ENCODE measurements around the gene TRPM8.

Gene TRPM8

GRCh38 chr2:233991196-233991595 is 74.0 kb downstream of the TRPM8 start:
- H3K36me3 Mint-ChIP-seq (ENCODE audit: low read depth): no peaks in the 10 kb centered on the region
- H3K27ac Mint-ChIP-seq: no peak overlapping the region
- H3K27me3 Mint-ChIP-seq: peaks cover 15% of the 10 kb centered on the region
- intact Hi-C loops (cut with micrococcal nuclease): no loop called here
- H3K4me1 Mint-ChIP-seq (ENCODE audit: low read depth): peaks cover 3% of the 10 kb centered on the region
- no peak overlapping the region for H3K4me3 Mint-ChIP-seq
- no peaks in the 10 kb centered on the region for H3K9me3 Mint-ChIP-seq

- Mint-ChIP-seq H3K27me3 (peaks cover 15% of the 10 kb centered on the region), H3K36me3 (ENCODE audit: low read depth) (no peaks in the 10 kb centered on the region), H3K4me3 (no peak overlapping the region), H3K9me3 (no peaks in the 10 kb centered on the region), H3K27ac (no peak overlapping the region), H3K4me1 (ENCODE audit: low read depth) (peaks cover 5% of the 10 kb centered on the region)
- intact Hi-C loops (cut with micrococcal nuclease): no loop called here
Measured at GRCh38 chr2:233992513-233993217, 75.5 kb downstream of the TRPM8 start.

- Mint-ChIP-seq H3K36me3 (ENCODE audit: low read depth) (no peaks in the 10 kb centered on the region), H3K4me1 (ENCODE audit: low read depth) (peaks cover 5% of the 10 kb centered on the region), H3K9me3 (no peaks in the 10 kb centered on the region), H3K27me3 (peaks cover 13% of the 10 kb centered on the region), H3K27ac (no peak overlapping the region), H3K4me3 (no peak overlapping the region)
- intact Hi-C loops (cut with micrococcal nuclease): no loop called here
Measured at GRCh38 chr2:233993461-233993860, 76.3 kb downstream of the TRPM8 start.

GRCh38 chr2:233994151-233994550 is 77.0 kb downstream of the TRPM8 start:
- Mint-ChIP-seq H3K4me1 (ENCODE audit: low read depth) (peaks cover 5% of the 10 kb centered on the region), H3K9me3 (no peaks in the 10 kb centered on the region), H3K36me3 (ENCODE audit: low read depth) (no peaks in the 10 kb centered on the region), H3K4me3 (no peak overlapping the region), H3K27ac (no peak overlapping the region), H3K27me3 (peaks cover 13% of the 10 kb centered on the region)
- intact Hi-C loops (cut with micrococcal nuclease): no loop called here

- H3K27me3 Mint-ChIP-seq: peaks cover 11% of the 10 kb centered on the region
- no peaks in the 10 kb centered on the region for H3K36me3 Mint-ChIP-seq (ENCODE audit: low read depth)
- H3K4me3 Mint-ChIP-seq: no peak overlapping the region
- peaks cover 5% of the 10 kb centered on the region for H3K4me1 Mint-ChIP-seq (ENCODE audit: low read depth)
- intact Hi-C loops (cut with micrococcal nuclease): no loop called here
- no peak overlapping the region for H3K27ac Mint-ChIP-seq
- H3K9me3 Mint-ChIP-seq: no peaks in the 10 kb centered on the region
Measured at GRCh38 chr2:233996000-233996399, 78.8 kb downstream of the TRPM8 start.

GRCh38 chr2:233996461-233996860 is 79.3 kb downstream of the TRPM8 start:
- no peaks in the 10 kb centered on the region for H3K9me3 Mint-ChIP-seq
- intact Hi-C loops (cut with micrococcal nuclease): no loop called here
- no peak overlapping the region for H3K27ac Mint-ChIP-seq
- H3K4me1 Mint-ChIP-seq (ENCODE audit: low read depth): peaks cover 5% of the 10 kb centered on the region
- no peaks in the 10 kb centered on the region for H3K36me3 Mint-ChIP-seq (ENCODE audit: low read depth)
- peaks cover 6% of the 10 kb centered on the region for H3K27me3 Mint-ChIP-seq
- H3K4me3 Mint-ChIP-seq: no peak overlapping the region

- Mint-ChIP-seq H3K27me3 (peaks cover 6% of the 10 kb centered on the region), H3K4me1 (ENCODE audit: low read depth) (peaks cover 5% of the 10 kb centered on the region), H3K36me3 (ENCODE audit: low read depth) (no peaks in the 10 kb centered on the region), H3K27ac (no peak overlapping the region), H3K4me3 (no peak overlapping the region), H3K9me3 (no peaks in the 10 kb centered on the region)
- intact Hi-C loops (cut with micrococcal nuclease): no loop called here
Measured at GRCh38 chr2:233997707-233998106, 80.5 kb downstream of the TRPM8 start.

GRCh38 chr2:233999182-233999581 is 82.0 kb downstream of the TRPM8 start:
- peaks cover 5% of the 10 kb centered on the region for H3K4me1 Mint-ChIP-seq (ENCODE audit: low read depth)
- no peaks in the 10 kb centered on the region for H3K9me3 Mint-ChIP-seq
- no peak overlapping the region for H3K4me3 Mint-ChIP-seq
- H3K27ac Mint-ChIP-seq: no peak overlapping the region
- H3K27me3 Mint-ChIP-seq: peaks cover 7% of the 10 kb centered on the region
- intact Hi-C loops (cut with micrococcal nuclease): no loop called here
- no peaks in the 10 kb centered on the region for H3K36me3 Mint-ChIP-seq (ENCODE audit: low read depth)

- Mint-ChIP-seq H3K27ac (no peak overlapping the region), H3K9me3 (no peaks in the 10 kb centered on the region), H3K36me3 (ENCODE audit: low read depth) (no peaks in the 10 kb centered on the region), H3K4me3 (no peak overlapping the region), H3K27me3 (peaks cover 7% of the 10 kb centered on the region), H3K4me1 (ENCODE audit: low read depth) (no peaks in the 10 kb centered on the region)
- intact Hi-C loops (cut with micrococcal nuclease): no loop called here
Measured at GRCh38 chr2:234001380-234002160, 84.4 kb downstream of the TRPM8 start.

- Mint-ChIP-seq H3K4me3 (no peak overlapping the region), H3K27ac (no peak overlapping the region)
- intact Hi-C loops (cut with micrococcal nuclease): no loop called here
Measured at GRCh38 chr2:234002281-234002680, 85.1 kb downstream of the TRPM8 start.

GRCh38 chr2:234003972-234004617 is 86.9 kb downstream of the TRPM8 start:
- Mint-ChIP-seq H3K9me3 (no peaks in the 10 kb centered on the region), H3K27me3 (peaks cover 8% of the 10 kb centered on the region), H3K27ac (no peak overlapping the region), H3K36me3 (ENCODE audit: low read depth) (no peaks in the 10 kb centered on the region), H3K4me1 (ENCODE audit: low read depth) (no peaks in the 10 kb centered on the region), H3K4me3 (no peak overlapping the region)
- intact Hi-C loops (cut with micrococcal nuclease): no loop called here

More at GRCh38 chr2:234002281-234002680, 85.1 kb downstream of the TRPM8 start:
- no peaks in the 10 kb centered on the region for H3K9me3 Mint-ChIP-seq
- H3K36me3 Mint-ChIP-seq (ENCODE audit: low read depth): no peaks in the 10 kb centered on the region
- H3K4me1 Mint-ChIP-seq (ENCODE audit: low read depth): no peaks in the 10 kb centered on the region
- H3K27me3 Mint-ChIP-seq: peaks cover 7% of the 10 kb centered on the region

- H3K27me3 Mint-ChIP-seq: peaks cover 14% of the 10 kb centered on the region
Measured at GRCh38 chr2:234005126-234005525, 88.0 kb downstream of the TRPM8 start.

GRCh38 chr2:234006501-234006900 is 89.3 kb downstream of the TRPM8 start:
- intact Hi-C loops (cut with micrococcal nuclease): no loop called here
- no peak overlapping the region for H3K4me3 Mint-ChIP-seq
- no peaks in the 10 kb centered on the region for H3K9me3 Mint-ChIP-seq
- H3K27ac Mint-ChIP-seq: no peak overlapping the region
- H3K36me3 Mint-ChIP-seq (ENCODE audit: low read depth): no peaks in the 10 kb centered on the region
- H3K4me1 Mint-ChIP-seq (ENCODE audit: low read depth): no peaks in the 10 kb centered on the region
- peaks cover 14% of the 10 kb centered on the region for H3K27me3 Mint-ChIP-seq

More at GRCh38 chr2:234005126-234005525, 88.0 kb downstream of the TRPM8 start:
- intact Hi-C loops (cut with micrococcal nuclease): no loop called here
- H3K9me3 Mint-ChIP-seq: no peaks in the 10 kb centered on the region
- H3K4me1 Mint-ChIP-seq (ENCODE audit: low read depth): no peaks in the 10 kb centered on the region
- H3K27ac Mint-ChIP-seq: no peak overlapping the region
- no peak overlapping the region for H3K4me3 Mint-ChIP-seq
- no peaks in the 10 kb centered on the region for H3K36me3 Mint-ChIP-seq (ENCODE audit: low read depth)

GRCh38 chr2:234014427-234014826 is 97.3 kb downstream of the TRPM8 start:
- H3K9me3 Mint-ChIP-seq: no peaks in the 10 kb centered on the region
- H3K4me3 Mint-ChIP-seq: no peak overlapping the region
- no peaks in the 10 kb centered on the region for H3K4me1 Mint-ChIP-seq (ENCODE audit: low read depth)
- intact Hi-C loops (cut with micrococcal nuclease): no loop called here
- H3K27me3 Mint-ChIP-seq: peaks cover 9% of the 10 kb centered on the region
- no peak overlapping the region for H3K27ac Mint-ChIP-seq
- no peaks in the 10 kb centered on the region for H3K36me3 Mint-ChIP-seq (ENCODE audit: low read depth)

Data from dendritic cell treated with granulocyte-macrophage colony-stimulating factor and Interleukin-4, amounts not matched to agents 40 ng/mL and 50 ng/mL, for 4 days (primary cell).